Stomach smooth muscle (tissue), 2 donors: ENCODE results near the gene ZBED1.

Source experiments
- H3K27ac ChIP-seq: one replicate; pipeline ENCODE4 v1.7.0; 2013; ENCODE audit warnings: mild to moderate bottlenecking, low read length, inconsistent platforms
- H3K27me3 ChIP-seq, 2 donors: one replicate each; pipeline ENCODE4 v1.7.0; 2013; ENCODE audit warnings: low read length in 2 of 2; ENCODE audit not compliant: insufficient read depth in 2 of 2, control insufficient read depth in 1 of 2
- H3K36me3 ChIP-seq, 2 donors: one replicate each; pipeline ENCODE4 v1.7.0; 2013; ENCODE audit warnings: low read length in 2 of 2; ENCODE audit not compliant: control insufficient read depth in 2 of 2, insufficient read depth in 2 of 2
- H3K4me1 ChIP-seq: one replicate; pipeline ENCODE4 v1.7.0; 2013; ENCODE audit warnings: low read length; ENCODE audit not compliant: control insufficient read depth, insufficient read depth
- H3K4me3 ChIP-seq, 2 donors: one replicate each; pipeline ENCODE4 v1.7.0; 2013; ENCODE audit warnings: low read length in 2 of 2
- H3K9ac ChIP-seq, 2 donors: one replicate each; pipeline ENCODE4 v1.7.0; 2013; ENCODE audit warnings: low read length in 2 of 2, mild to moderate bottlenecking in 1 of 2
- H3K9me3 ChIP-seq, 2 donors: one replicate each; pipeline ENCODE4 v1.7.0; 2013; ENCODE audit warnings: low read length in 2 of 2; ENCODE audit not compliant: control insufficient read depth in 2 of 2
- donor health status: healthy.
- donor health status: Pancreatic carcinoma.

The ZBED1 gene

GRCh38 chrX:2495595-2495994 lies 5.2 kb downstream of the ZBED1 start:
- Histone ChIP-seq H3K9ac (no peak overlapping the region), H3K36me3 (no peaks in the 10 kb centered on the region), H3K4me3 (no peak overlapping the region), H3K4me1 (peaks cover 24% of the 10 kb centered on the region), H3K27me3 (no peaks in the 10 kb centered on the region), H3K27ac (no peak overlapping the region), H3K9me3 (no peaks in the 10 kb centered on the region)

- no peak overlapping the region for H3K27ac ChIP-seq
- no peaks in the 10 kb centered on the region for H3K4me1 ChIP-seq
- H3K9ac ChIP-seq: no peak overlapping the region
- no peaks in the 10 kb centered on the region for H3K9me3 ChIP-seq
- no peak overlapping the region for H3K4me3 ChIP-seq
- peaks cover 11 to 19% of the 10 kb centered on the region in 2 donors for H3K36me3 ChIP-seq
- no peaks in the 10 kb centered on the region for H3K27me3 ChIP-seq
Measured at GRCh38 chrX:2492531-2493218, 8.1 kb downstream of the ZBED1 start.

- Histone ChIP-seq H3K9ac (no peak overlapping the region), H3K27me3 (no peaks in the 10 kb centered on the region), H3K36me3 (peaks cover 16 to 26% of the 10 kb centered on the region in 2 donors), H3K4me3 (no peak overlapping the region), H3K4me1 (peaks cover 7% of the 10 kb centered on the region), H3K9me3 (no peaks in the 10 kb centered on the region), H3K27ac (no peak overlapping the region)
Measured at GRCh38 chrX:2490634-2491033, 10.1 kb downstream of the ZBED1 start.

GRCh38 chrX:2489446-2490445 lies 11.0 kb downstream of the ZBED1 start:
- peaks cover 16 to 26% of the 10 kb centered on the region in 2 donors for H3K36me3 ChIP-seq
- no peak overlapping the region for H3K27ac ChIP-seq
- no peak overlapping the region for H3K9ac ChIP-seq
- no peaks in the 10 kb centered on the region for H3K9me3 ChIP-seq
- H3K27me3 ChIP-seq: no peaks in the 10 kb centered on the region
- no peak overlapping the region for H3K4me3 ChIP-seq
- peaks cover 7% of the 10 kb centered on the region for H3K4me1 ChIP-seq

GRCh38 chrX:2488621-2489285 lies 12.0 kb downstream of the ZBED1 start:
- Histone ChIP-seq H3K27me3 (no peaks in the 10 kb centered on the region), H3K36me3 (peaks cover 16 to 26% of the 10 kb centered on the region in 2 donors), H3K9ac (no peak overlapping the region), H3K9me3 (no peaks in the 10 kb centered on the region), H3K4me1 (peaks cover 7% of the 10 kb centered on the region), H3K27ac (no peak overlapping the region), H3K4me3 (no peak overlapping the region)

GRCh38 chrX:2487366-2487765 lies 13.4 kb downstream of the ZBED1 start:
- Histone ChIP-seq H3K36me3 (peaks cover 16 to 26% of the 10 kb centered on the region in 2 donors), H3K27ac (no peak overlapping the region), H3K4me3 (no peak overlapping the region), H3K9ac (no peak overlapping the region), H3K27me3 (no peaks in the 10 kb centered on the region), H3K4me1 (peaks cover 7% of the 10 kb centered on the region), H3K9me3 (no peaks in the 10 kb centered on the region)

- H3K27ac ChIP-seq: no peak overlapping the region
- no peak overlapping the region for H3K4me3 ChIP-seq
- H3K9ac ChIP-seq: no peak overlapping the region
- H3K9me3 ChIP-seq: no peaks in the 10 kb centered on the region
- no peaks in the 10 kb centered on the region for H3K27me3 ChIP-seq
- H3K4me1 ChIP-seq: peaks cover 7% of the 10 kb centered on the region
- H3K36me3 ChIP-seq: peaks cover 16 to 26% of the 10 kb centered on the region in 2 donors
Measured at GRCh38 chrX:2486476-2487133, 14.2 kb downstream of the ZBED1 start.

- Histone ChIP-seq H3K27me3 (no peaks in the 10 kb centered on the region), H3K27ac (no peak overlapping the region), H3K4me1 (peaks cover 7% of the 10 kb centered on the region), H3K36me3 (peaks cover 16 to 26% of the 10 kb centered on the region in 2 donors), H3K9me3 (no peaks in the 10 kb centered on the region), H3K9ac (no peak overlapping the region), H3K4me3 (no peak overlapping the region)
Measured at GRCh38 chrX:2485789-2486345, 14.9 kb downstream of the ZBED1 start.

GRCh38 chrX:2484721-2485648 lies 15.8 kb downstream of the ZBED1 start:
- peak overlapping the region; percentile 5 to 13 for H3K9ac ChIP-seq
- H3K36me3 ChIP-seq: peaks cover 16 to 22% of the 10 kb centered on the region in 2 donors
- peak overlapping the region; percentile 26 for H3K27ac ChIP-seq
- H3K27me3 ChIP-seq: no peaks in the 10 kb centered on the region
- peaks cover 7% of the 10 kb centered on the region for H3K4me1 ChIP-seq
- H3K4me3 ChIP-seq: peak overlapping the region; percentile 28 to 65
- H3K9me3 ChIP-seq: no peaks in the 10 kb centered on the region
